Upper lobe of right lung (tissue), 1 donor: ENCODE measurements around the gene COL6A6. TPM values are rescaled to one million over a fixed set of nuclear protein-coding genes. Genes with fewer than 3 reads are reported as not detected.

ENCODE experiments used
- ATAC-seq: fragments of 200-7000 bp; cut with Tn5 transposase; one replicate; pipeline ENCODE4 v1.9.1; 2020; ENCODE audit warnings: mild to moderate bottlenecking, moderate library complexity
- DNase-seq: peaks from one replicate; pipeline ENCODE4 v3.0.0-alpha.2; 2020
- H3K27ac ChIP-seq: fragments of 200-600 bp; one replicate; pipeline ENCODE4 v1.8.0; 2022
- H3K27me3 ChIP-seq: fragments of 200-600 bp; one replicate; pipeline ENCODE4 v1.8.0; 2022; ENCODE audit warnings: mild to moderate bottlenecking
- H3K36me3 ChIP-seq: fragments of 200-600 bp; one replicate; pipeline ENCODE4 v1.8.0; 2022
- H3K4me1 ChIP-seq: fragments of 200-600 bp; one replicate; pipeline ENCODE4 v1.8.0; 2022
- H3K4me3 ChIP-seq: fragments of 200-600 bp; one replicate; pipeline ENCODE4 v1.8.0; 2022; ENCODE audit warnings: mild to moderate bottlenecking
- H3K9me3 ChIP-seq: fragments of 200-600 bp; one replicate; pipeline ENCODE4 v1.8.0; 2022
- intact Hi-C: fragments of 100-400 bp; cut with DNase I; formaldehyde crosslinking; loops from one replicate; pipeline ENCODE4 v1.11.0; 2022
- total RNA-seq: library from RNA; stranded (reverse); fragmentation: NEBNext Ultra II Directional; extraction: Animal tissue kit (Norgen Biotek cat#: 25700); gene quantifications from one replicate; pipeline ENCODE4 v1.2.1, GENCODE V29; 2021
- TF ChIP-seq, protein P1 (sequence below): fragments of 200-600 bp; IDR thresholded peaks from one replicate; pipeline ENCODE4 v1.8.0; 2022; ENCODE audit warnings: antibody characterized with exemption
- donor health status: DM: no; HTN: yes; CAD: no; lungs with severe emphysema.

COL6A6 gene
- total RNA-seq, 1 donor from 2014 or later, result 34.8 TPM

DNA sequence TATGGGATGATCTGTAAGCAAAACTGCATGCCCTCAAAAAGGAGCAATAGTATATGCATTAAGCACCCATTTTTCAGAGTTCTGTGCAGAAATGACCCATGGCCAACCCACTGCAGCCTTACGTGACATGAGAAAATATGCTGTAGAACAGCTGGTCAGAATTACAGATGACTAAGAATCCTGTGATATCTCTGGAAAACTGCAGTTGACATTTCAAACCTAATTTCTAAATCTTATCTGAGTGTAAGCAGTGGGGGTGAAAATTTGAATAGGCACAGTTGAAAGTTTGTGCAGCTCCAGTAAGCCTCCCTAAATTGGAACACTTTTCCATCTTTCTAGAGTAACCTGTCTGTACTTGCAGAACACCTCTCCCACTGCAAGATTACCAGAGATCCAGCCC lies 28.7 kb upstream of the COL6A6 start:
- no peak for ATAC-seq
- Histone ChIP-seq H3K27me3 (no peaks in the 10 kb centered on the region), H3K4me1 (no peaks in the 10 kb centered on the region), H3K36me3 (no peaks in the 10 kb centered on the region), H3K27ac (no peak overlapping the region), H3K9me3 (no peaks in the 10 kb centered on the region), H3K4me3 (no peak overlapping the region)
- TF ChIP-seq, protein P1, sequence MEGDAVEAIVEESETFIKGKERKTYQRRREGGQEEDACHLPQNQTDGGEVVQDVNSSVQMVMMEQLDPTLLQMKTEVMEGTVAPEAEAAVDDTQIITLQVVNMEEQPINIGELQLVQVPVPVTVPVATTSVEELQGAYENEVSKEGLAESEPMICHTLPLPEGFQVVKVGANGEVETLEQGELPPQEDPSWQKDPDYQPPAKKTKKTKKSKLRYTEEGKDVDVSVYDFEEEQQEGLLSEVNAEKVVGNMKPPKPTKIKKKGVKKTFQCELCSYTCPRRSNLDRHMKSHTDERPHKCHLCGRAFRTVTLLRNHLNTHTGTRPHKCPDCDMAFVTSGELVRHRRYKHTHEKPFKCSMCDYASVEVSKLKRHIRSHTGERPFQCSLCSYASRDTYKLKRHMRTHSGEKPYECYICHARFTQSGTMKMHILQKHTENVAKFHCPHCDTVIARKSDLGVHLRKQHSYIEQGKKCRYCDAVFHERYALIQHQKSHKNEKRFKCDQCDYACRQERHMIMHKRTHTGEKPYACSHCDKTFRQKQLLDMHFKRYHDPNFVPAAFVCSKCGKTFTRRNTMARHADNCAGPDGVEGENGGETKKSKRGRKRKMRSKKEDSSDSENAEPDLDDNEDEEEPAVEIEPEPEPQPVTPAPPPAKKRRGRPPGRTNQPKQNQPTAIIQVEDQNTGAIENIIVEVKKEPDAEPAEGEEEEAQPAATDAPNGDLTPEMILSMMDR, result no peak
- DNase-seq, result no peak
- intact Hi-C loops, result no loop called here

DNA sequence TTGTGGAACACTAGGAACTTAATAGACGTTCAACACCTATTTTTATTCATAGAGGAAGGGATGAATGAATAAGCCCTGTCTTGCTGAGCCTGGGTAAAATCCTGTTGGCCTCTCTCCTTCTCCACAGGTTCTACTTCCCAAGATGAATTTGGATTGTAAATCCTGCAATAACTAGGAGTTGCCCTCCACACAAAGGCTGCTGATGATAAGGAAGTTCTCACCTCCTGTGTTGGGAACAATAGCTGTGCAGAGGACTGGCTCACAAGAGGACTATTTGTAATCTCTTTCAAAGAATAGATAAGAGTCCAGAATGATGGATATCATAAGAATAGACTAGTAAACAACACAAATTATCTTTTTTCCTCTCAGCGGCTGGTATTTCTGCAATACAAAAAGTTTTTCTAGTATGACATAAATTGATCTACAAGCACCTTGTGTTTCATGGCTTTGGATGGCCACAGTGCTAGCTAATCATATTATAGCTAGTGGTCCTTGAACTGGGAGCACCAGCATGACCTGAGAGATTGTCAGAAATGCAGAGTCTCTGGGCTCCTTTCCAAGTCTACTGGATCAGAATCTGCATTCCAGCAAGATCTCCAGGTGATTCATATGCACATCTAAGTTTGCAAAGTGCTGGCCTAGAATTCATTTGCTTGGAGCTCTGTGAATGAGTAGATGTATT lies 28.1 kb upstream of the COL6A6 start:
- H3K4me1 ChIP-seq, result no peaks in the 10 kb centered on the region
- no peaks in the 10 kb centered on the region for H3K36me3 ChIP-seq
- ATAC-seq (no peak), DNase-seq (no peak)
- H3K27ac ChIP-seq, result no peak overlapping the region
- no peaks in the 10 kb centered on the region for H3K27me3 ChIP-seq
- TF ChIP-seq, protein P1, result no peak
- no peak overlapping the region for H3K4me3 ChIP-seq
- no peaks in the 10 kb centered on the region for H3K9me3 ChIP-seq
- intact Hi-C loops, result no loop called here

DNA sequence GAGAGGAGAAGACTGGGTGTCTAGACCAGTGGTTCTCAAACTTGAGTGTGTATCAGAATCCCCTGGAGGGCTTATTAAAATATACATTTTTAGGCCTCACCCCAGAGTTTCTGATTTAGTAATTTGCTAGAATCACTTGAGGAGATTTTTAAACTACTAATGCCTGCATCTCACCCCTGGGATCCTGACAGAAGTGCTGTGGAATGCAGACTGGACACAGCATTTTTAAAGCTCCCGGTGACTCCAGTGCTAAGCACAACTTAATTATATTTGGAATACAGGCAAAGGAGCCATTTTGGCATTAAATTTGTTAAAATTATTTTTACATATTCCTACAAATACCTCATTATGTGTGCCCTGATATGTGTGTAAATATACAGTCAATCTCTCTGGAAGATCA lies 26.7 kb upstream of the COL6A6 start:
- intact Hi-C loops, result no loop called here
- H3K27ac ChIP-seq, result no peak overlapping the region
- ATAC-seq (no peak), DNase-seq (no peak)
- no peak overlapping the region for H3K4me3 ChIP-seq
- no peaks in the 10 kb centered on the region for H3K27me3 ChIP-seq
- no peaks in the 10 kb centered on the region for H3K4me1 ChIP-seq
- H3K9me3 ChIP-seq, result no peaks in the 10 kb centered on the region
- TF ChIP-seq, protein P1, result no peak
- no peaks in the 10 kb centered on the region for H3K36me3 ChIP-seq

DNA sequence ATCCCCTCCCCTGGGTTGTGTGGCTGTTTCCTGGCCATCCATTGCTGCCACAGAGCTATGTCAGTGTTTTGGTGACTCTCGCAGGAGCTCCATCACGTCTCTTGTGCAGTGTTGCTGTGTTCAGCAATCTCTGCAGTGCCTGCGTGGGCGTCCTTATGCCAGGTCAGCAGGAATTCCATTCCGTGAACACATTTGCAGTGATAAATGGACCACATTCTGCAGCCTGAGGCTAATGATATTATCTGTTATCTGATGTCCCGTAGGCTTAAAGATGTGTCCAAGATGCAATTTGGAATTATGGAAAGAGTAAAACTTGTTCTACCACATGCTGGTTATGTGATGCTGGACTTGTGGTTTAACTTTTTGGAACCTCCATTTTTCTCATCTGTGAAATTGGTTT lies 25.5 kb upstream of the COL6A6 start:
- no peaks in the 10 kb centered on the region for H3K27me3 ChIP-seq
- no peak for DNase-seq
- no peaks in the 10 kb centered on the region for H3K9me3 ChIP-seq
- intact Hi-C loops, result no loop called here
- TF ChIP-seq, protein P1, result no peak
- no peak for ATAC-seq
- no peak overlapping the region for H3K4me3 ChIP-seq
- H3K27ac ChIP-seq, result no peak overlapping the region
- no peaks in the 10 kb centered on the region for H3K4me1 ChIP-seq
- no peaks in the 10 kb centered on the region for H3K36me3 ChIP-seq

DNA sequence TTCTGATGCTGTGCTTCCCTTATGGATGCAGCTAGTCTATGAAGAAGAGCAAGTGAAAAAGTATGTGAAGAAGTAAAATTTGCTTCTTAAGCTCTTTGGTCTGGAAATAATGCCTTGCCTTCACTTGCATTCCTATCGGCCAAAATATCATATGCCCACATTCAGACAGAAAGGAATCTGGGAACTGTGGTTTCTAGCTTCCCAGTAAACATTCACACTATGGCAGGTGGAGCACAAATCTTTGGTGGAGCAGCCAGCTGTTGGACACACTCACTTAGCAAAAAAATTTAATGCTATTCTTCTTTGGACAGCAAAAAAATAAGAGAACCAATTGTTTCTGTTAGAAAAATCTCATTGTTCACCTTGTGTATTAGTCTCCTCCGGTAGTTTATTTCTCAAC lies 12.3 kb upstream of the COL6A6 start:
- ATAC-seq (no peak), DNase-seq (no peak)
- H3K4me1 ChIP-seq, result peaks cover 4% of the 10 kb centered on the region
- H3K4me3 ChIP-seq, result no peak overlapping the region
- intact Hi-C loops, result no loop called here
- H3K36me3 ChIP-seq, result no peaks in the 10 kb centered on the region
- H3K9me3 ChIP-seq, result no peaks in the 10 kb centered on the region
- H3K27ac ChIP-seq, result no peak overlapping the region
- TF ChIP-seq, protein P1, result no peak
- no peaks in the 10 kb centered on the region for H3K27me3 ChIP-seq

DNA sequence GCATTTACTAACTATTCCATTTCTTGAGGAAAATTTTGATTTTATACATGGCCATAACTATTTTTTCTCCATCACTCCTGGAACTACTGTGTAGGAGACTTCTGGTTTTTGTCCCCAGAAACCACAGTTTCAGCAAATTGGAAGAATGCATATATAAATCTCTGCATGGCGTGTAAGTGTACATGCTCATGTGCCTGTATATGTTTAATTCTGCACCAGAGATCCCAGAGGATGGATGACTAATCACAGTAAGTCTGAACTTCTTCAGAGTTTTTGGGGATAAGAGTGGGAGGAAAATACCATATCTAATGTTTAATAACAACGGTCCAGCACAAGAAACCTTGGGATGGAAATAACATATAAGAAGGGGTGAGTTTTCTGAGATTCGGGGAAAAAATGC lies 10.9 kb upstream of the COL6A6 start:
- DNase-seq (no peak), ATAC-seq (no peak)
- intact Hi-C loops, result no loop called here
- TF ChIP-seq, protein P1, result no peak
- Histone ChIP-seq H3K9me3 (no peaks in the 10 kb centered on the region), H3K4me1 (peaks cover 4% of the 10 kb centered on the region), H3K27ac (no peak overlapping the region), H3K4me3 (no peak overlapping the region), H3K36me3 (no peaks in the 10 kb centered on the region), H3K27me3 (no peaks in the 10 kb centered on the region)
